HCT116 (cell line): ENCODE data around the gene GRIK5. TPM values are rescaled to one million over a fixed set of nuclear protein-coding genes. Genes with fewer than 3 reads are reported as not detected.

Experiments
- ATAC-seq: fragments of 200-7000 bp; cut with Tn5 transposase; 2 replicates; pipeline ENCODE4 v1.9.1; 2020; ENCODE audit warnings: mild to moderate bottlenecking, moderate library complexity
- BruUV-seq: library from RNA; stranded (reverse); fragments of 400-500 nt; replicated peaks from 2 replicates; lab custom pipeline; 2021; lab: Mats Ljungman, UMichigan
- CTCF ChIA-PET: fragments of 300-600 bp; sonication (Branson Sonifier 250); formaldehyde crosslinking; loops from one replicate; lab custom pipeline; 2021; ENCODE audit warnings: antibody characterized with exemption; lab: Charles Lee
- POLR2A ChIA-PET: fragments of 300-600, 350-600 bp; sonication (Branson Sonifier 250); formaldehyde crosslinking; loops from one replicate; lab custom pipeline; 2021; ENCODE audit warnings: antibody characterized with exemption; lab: Charles Lee
- RAD21 ChIA-PET, 2 experiments: fragments of 300-600 bp; sonication (Branson Sonifier 250); formaldehyde crosslinking; loops; one replicate each; lab custom pipeline; 2023; ENCODE audit warnings: low total read pairs in 2 of 2; ENCODE audit not compliant: uncharacterized antibody in 2 of 2, unreplicated experiment in 2 of 2, low non-redundant PET in 1 of 2; lab: Charles Lee
- DNase-seq: peaks from one replicate; pipeline ENCODE4 v3.0.0-alpha.2; 2010; ENCODE audit warnings: low read depth, low spot score
- H2AFZ ChIP-seq: fragments of 200-600 bp; shearing (Covaris generic), sonication (generic); 2 replicates; pipeline ENCODE4 v1.6.1; 2017; ENCODE audit warnings: low read depth, mixed run types, mixed read lengths, antibody characterized with exemption, low read length; ENCODE audit not compliant: poor library complexity, severe bottlenecking
- H3K27ac ChIP-seq: 2 replicates; pipeline ENCODE4 v1.5.1; 2012; ENCODE audit warnings: low read depth, low read length
- H3K27me3 ChIP-seq: fragments of 200-600 bp; sonication (generic); 2 replicates; pipeline ENCODE4 v1.6.1; 2016; ENCODE audit warnings: mixed run types, low read length, mixed read lengths; ENCODE audit not compliant: insufficient read depth
- H3K36me3 ChIP-seq, 2 experiments: fragments of 200-500 bp in 1 of 2; fragments of 200-600 bp in 1 of 2; sonication (Bioruptor generic) in 1 of 2; sonication (generic) in 1 of 2; 2 replicates each; pipeline versions ENCODE4 v1.5.1 to v1.6.1; 2014 to 2016; ENCODE audit warnings: low read length in 2 of 2, inconsistent platforms in 1 of 2, mixed read lengths in 1 of 2, mixed run types in 1 of 2; ENCODE audit not compliant: insufficient read depth in 2 of 2, control insufficient read depth in 1 of 2
- H3K4me1 ChIP-seq, 2 experiments: fragments of 200-600 bp in 1 of 2; sonication (generic) in 1 of 2; 2 replicates each; pipeline versions ENCODE4 v1.5.1 to v1.6.1; 2012 to 2017; ENCODE audit warnings: low read length in 2 of 2, inconsistent platforms in 1 of 2, mild to moderate bottlenecking in 1 of 2, mixed read lengths in 1 of 2, mixed run types in 1 of 2, moderate library complexity in 1 of 2; ENCODE audit not compliant: insufficient read depth in 2 of 2, control insufficient read depth in 1 of 2
- H3K4me2 ChIP-seq: fragments of 200-600 bp; sonication (generic); 2 replicates; pipeline ENCODE4 v1.6.1; 2017; ENCODE audit warnings: mixed run types, low read length, mixed read lengths
- H3K4me3 ChIP-seq, 2 experiments: fragments of 200-600 bp in 1 of 2; sonication (generic) in 1 of 2; replicated peaks in 1 of 2; 2 replicates each; pipeline ENCODE4 v1.5.1; 2011 to 2016; ENCODE audit warnings: low read length in 2 of 2, control low read depth in 1 of 2, low read depth in 1 of 2, mild to moderate bottlenecking in 1 of 2, mixed read lengths in 1 of 2, mixed run types in 1 of 2
- H3K79me2 ChIP-seq: fragments of 200-600 bp; sonication (generic); 2 replicates; pipeline ENCODE4 v1.6.1; 2017; ENCODE audit warnings: mild to moderate bottlenecking, mixed run types, low read length, moderate library complexity, mixed read lengths; ENCODE audit not compliant: insufficient read depth
- H3K9ac ChIP-seq: fragments of 200-600 bp; sonication (generic); 2 replicates; pipeline ENCODE4 v1.6.1; 2016; ENCODE audit warnings: low read length, mixed read lengths
- H3K9me2 ChIP-seq: fragments of 200-600 bp; sonication (generic), shearing (Covaris generic); 2 replicates; pipeline ENCODE4 v1.6.1; 2017; ENCODE audit warnings: mixed run types, mild to moderate bottlenecking, moderate library complexity; ENCODE audit not compliant: insufficient read depth
- H3K9me3 ChIP-seq, 2 experiments: fragments of 200-500 bp in 1 of 2; fragments of 200-600 bp in 1 of 2; sonication (Bioruptor generic) in 1 of 2; sonication (generic) in 1 of 2; 2 replicates each; pipeline ENCODE4 v1.6.1; 2014 to 2017; ENCODE audit warnings: low read length in 2 of 2, mixed read lengths in 2 of 2, inconsistent platforms in 1 of 2, low read depth in 1 of 2, mild to moderate bottlenecking in 1 of 2, mixed run types in 1 of 2, moderate library complexity in 1 of 2; ENCODE audit not compliant: control insufficient read depth in 1 of 2, insufficient read depth in 1 of 2
- H4K20me1 ChIP-seq: fragments of 200-600 bp; sonication (generic), shearing (Covaris generic); 2 replicates; pipeline ENCODE4 v1.6.1; 2017; ENCODE audit warnings: mixed run types, mild to moderate bottlenecking, moderate library complexity; ENCODE audit not compliant: insufficient read depth
- ATF3 ChIP-seq: IDR thresholded peaks from 2 replicates; pipeline ENCODE4 v1.6.1; 2012
- CBX3 ChIP-seq: IDR thresholded peaks from 2 replicates; pipeline ENCODE4 v1.6.1; 2012; ENCODE audit warnings: low read depth
- EGR1 ChIP-seq: IDR thresholded peaks from 2 replicates; pipeline ENCODE4 v1.6.1; 2012; ENCODE audit warnings: low read depth
- ELF1 ChIP-seq: IDR thresholded peaks from 2 replicates; pipeline ENCODE4 v1.6.1; 2012; ENCODE audit warnings: low read depth, borderline replicate concordance
- EZH2phosphoT487 ChIP-seq: fragments of 200-600 bp; IDR thresholded peaks from 2 replicates; pipeline ENCODE4 v1.6.1; 2018; ENCODE audit warnings: antibody characterized with exemption, borderline replicate concordance
- FOSL1 ChIP-seq: IDR thresholded peaks from 2 replicates; pipeline ENCODE4 v1.6.1; 2012; ENCODE audit warnings: low read depth
- JUND ChIP-seq: IDR thresholded peaks from 2 replicates; pipeline ENCODE4 v1.6.1; 2012
- REST ChIP-seq: IDR thresholded peaks from 2 replicates; pipeline ENCODE4 v1.6.1; 2012; ENCODE audit warnings: low read depth
- SIN3A ChIP-seq: IDR thresholded peaks from 2 replicates; pipeline ENCODE4 v1.6.1; 2012; ENCODE audit warnings: low read depth
- SP1 ChIP-seq: IDR thresholded peaks from 2 replicates; pipeline ENCODE4 v1.6.1; 2012; ENCODE audit warnings: low read depth
- SRF ChIP-seq: IDR thresholded peaks from 2 replicates; pipeline ENCODE4 v1.6.1; 2012; ENCODE audit warnings: low read depth
- TCF7L2 ChIP-seq: IDR thresholded peaks from 2 replicates; pipeline ENCODE4 v1.7.0; 2011; ENCODE audit warnings: borderline replicate concordance, inconsistent platforms; ENCODE audit not compliant: insufficient read depth, insufficient read length; ENCODE audit errors: extremely low read depth
- ZBTB33 ChIP-seq: IDR thresholded peaks from 2 replicates; pipeline ENCODE4 v1.6.1; 2011; ENCODE audit warnings: mild to moderate bottlenecking, low read length, moderate library complexity; ENCODE audit not compliant: insufficient replicate concordance; ENCODE audit errors: extremely low read depth
- ZFX ChIP-seq: fragments of 450-650 bp; IDR thresholded peaks from 2 replicates; pipeline ENCODE4 v1.6.1; 2017
- ZNF274 ChIP-seq: fragments of 200-500 bp; sonication (Bioruptor generic); IDR thresholded peaks from 2 replicates; pipeline ENCODE4 v1.6.1; 2014; ENCODE audit warnings: mild to moderate bottlenecking, low read depth, low read length, inconsistent platforms
- intact Hi-C: fragments of 100-400 bp; cut with micrococcal nuclease; formaldehyde crosslinking; loops from 2 replicates; pipeline ENCODE4 v1.10.0; 2022
- total RNA-seq: library from RNA; stranded (reverse); gene quantifications from one replicate; pipeline ENCODE4 v1.2.1, GENCODE V29; 2021; ENCODE audit not compliant: unreplicated experiment

The GRIK5 gene
- total RNA-seq, 1 experiment from 2014 or later = 1.7 TPM

DNA sequence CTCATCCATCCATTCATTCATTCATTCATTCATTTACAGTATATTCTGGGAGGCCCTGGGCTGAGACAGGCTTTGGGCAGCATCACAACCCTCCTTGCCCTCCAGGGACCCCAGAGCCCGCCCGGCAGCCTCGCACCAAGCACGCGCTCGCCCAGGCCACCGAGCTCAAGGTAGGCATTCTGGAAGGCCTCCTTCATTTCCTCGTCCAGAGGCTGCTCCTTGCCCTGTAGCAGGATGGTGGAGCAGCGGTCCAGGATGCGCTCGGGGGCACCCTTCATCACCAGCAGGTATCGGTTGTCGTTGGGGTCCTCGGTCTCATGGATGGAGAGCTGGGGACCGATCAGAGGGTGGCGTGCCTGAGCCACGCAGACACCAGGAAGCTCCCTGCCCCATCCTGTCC is 91.5 kb downstream of the GRIK5 start:
- no peaks in the 10 kb centered on the region for H3K4me1 ChIP-seq
- no peak for TF ChIP-seq REST
- TF ChIP-seq ATF3 = no peak
- TF ChIP-seq EZH2phosphoT487 = no peak
- no peak for TF ChIP-seq TCF7L2
- TF ChIP-seq SIN3A = no peak
- no peak for TF ChIP-seq JUND
- no peak for TF ChIP-seq ZNF274
- TF ChIP-seq ZBTB33 = no peak
- TF ChIP-seq ZFX = no peak
- no peak for TF ChIP-seq CBX3
- no peak for TF ChIP-seq SP1
- no peak for TF ChIP-seq EGR1
- no peak for TF ChIP-seq FOSL1
- no peak for TF ChIP-seq ELF1
- TF ChIP-seq SRF = no peak
- no peaks in the 10 kb centered on the region; a peak in 1 of 4 replicates for H3K36me3 ChIP-seq
- ChIA-PET POLR2A (no interaction called here), RAD21 (no interaction called here), CTCF (no interaction called here)
- no peaks in the 10 kb centered on the region for H3K27me3 ChIP-seq
- no peaks in the 10 kb centered on the region for H4K20me1 ChIP-seq
- H2AFZ ChIP-seq = no peak overlapping the region
- H3K4me2 ChIP-seq = no peak overlapping the region
- H3K27ac ChIP-seq = no peak overlapping the region
- no peaks in the 10 kb centered on the region for H3K9me3 ChIP-seq
- no peak for ATAC-seq
- no peak overlapping the region for H3K9ac ChIP-seq
- H3K4me3 ChIP-seq = no peak overlapping the region
- H3K79me2 ChIP-seq = no peaks in the 10 kb centered on the region
- intact Hi-C loops = no loop called here
- BruUV-seq = no TSS peak
- H3K9me2 ChIP-seq = no peaks in the 10 kb centered on the region
- DNase-seq = no peak
